ENCODE measurements around the gene GMFB.
A peak's percentile ranks its signal among the peaks of the same experiment; 100 is the strongest.

The GMFB gene

DNA sequence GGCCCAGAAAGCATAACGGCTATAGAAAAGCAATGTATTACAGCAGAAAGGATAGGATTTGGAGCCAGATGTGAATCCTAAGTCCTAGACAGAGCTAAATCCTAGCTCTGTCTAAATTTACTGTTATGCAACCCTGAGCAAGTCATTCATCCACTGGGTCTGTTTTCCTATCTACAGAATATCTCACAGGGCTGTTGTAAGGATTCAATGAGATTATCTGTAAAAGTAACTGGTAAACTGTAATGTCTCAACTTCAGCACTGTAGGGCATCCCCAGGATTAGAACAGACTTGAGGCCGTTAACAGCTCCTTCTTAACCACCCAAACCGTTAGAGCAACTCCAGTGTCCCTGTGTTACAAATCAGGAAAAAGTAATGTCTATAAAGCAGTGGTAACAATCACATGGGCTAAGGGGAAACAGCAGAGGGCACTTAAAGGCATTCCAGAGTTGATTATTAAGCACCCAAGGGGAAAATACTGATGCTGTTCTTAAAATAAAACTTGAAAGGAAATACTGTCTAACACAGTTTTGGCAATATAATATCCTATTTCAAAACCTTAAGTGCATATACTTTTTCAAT, 10.1 kb downstream of the GMFB start:
- no peak overlapping the region; the same call in 1 of the 2 replicates for H3K27ac ChIP-seq (ENCODE audit: low read depth, low read length)
- H3K27me3 ChIP-seq (ENCODE audit: control insufficient read depth, insufficient read depth, low read length): no peaks in the 10 kb centered on the region
- H3K4me3 ChIP-seq (ENCODE audit: low read depth, low read length): no peak overlapping the region
- no peaks in the 10 kb centered on the region for H3K9me3 ChIP-seq (ENCODE audit: control insufficient read depth, insufficient read depth, low read depth, low read length)
- H3K36me3 ChIP-seq (ENCODE audit: control insufficient read depth, insufficient read depth, low read length): peaks cover 70% of the 10 kb centered on the region
- no peaks in the 10 kb centered on the region; the same call in 1 of the 2 replicates for H3K4me1 ChIP-seq (ENCODE audit: control insufficient read depth, insufficient read depth, low read length)
- peak overlapping the region; percentile 15 for H3K9ac ChIP-seq (ENCODE audit: low read length)

DNA sequence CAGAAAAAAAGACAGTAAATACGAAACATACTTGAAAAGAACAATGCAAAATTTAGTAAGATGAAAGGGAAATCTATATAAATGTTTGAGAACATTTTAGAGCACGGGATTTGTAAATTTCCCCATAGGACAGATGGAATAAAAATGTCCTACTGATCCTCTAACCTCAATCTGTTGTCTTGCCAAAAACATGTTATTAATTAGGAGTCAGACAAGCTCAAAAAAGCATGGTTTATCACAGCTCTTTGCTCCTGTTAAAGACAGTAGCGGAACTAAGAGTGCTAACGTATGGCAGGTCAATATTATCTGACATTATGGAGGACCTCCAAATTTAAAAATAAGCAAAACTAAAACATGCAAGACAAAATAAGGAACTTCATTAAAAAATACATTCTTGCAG, 12.9 kb downstream of the GMFB start:
- no peak overlapping the region for H3K4me3 ChIP-seq (ENCODE audit: low read depth, low read length)
- no peaks in the 10 kb centered on the region for H3K27me3 ChIP-seq (ENCODE audit: control insufficient read depth, insufficient read depth, low read length)
- no peak overlapping the region for H3K27ac ChIP-seq (ENCODE audit: low read depth, low read length)
- no peak overlapping the region for H3K9ac ChIP-seq (ENCODE audit: low read length)
- peaks cover 49% of the 10 kb centered on the region for H3K36me3 ChIP-seq (ENCODE audit: control insufficient read depth, insufficient read depth, low read length)
- peaks cover 18% of the 10 kb centered on the region for H3K4me1 ChIP-seq (ENCODE audit: control insufficient read depth, insufficient read depth, low read length)
- H3K9me3 ChIP-seq (ENCODE audit: control insufficient read depth, insufficient read depth, low read depth, low read length): no peaks in the 10 kb centered on the region

DNA sequence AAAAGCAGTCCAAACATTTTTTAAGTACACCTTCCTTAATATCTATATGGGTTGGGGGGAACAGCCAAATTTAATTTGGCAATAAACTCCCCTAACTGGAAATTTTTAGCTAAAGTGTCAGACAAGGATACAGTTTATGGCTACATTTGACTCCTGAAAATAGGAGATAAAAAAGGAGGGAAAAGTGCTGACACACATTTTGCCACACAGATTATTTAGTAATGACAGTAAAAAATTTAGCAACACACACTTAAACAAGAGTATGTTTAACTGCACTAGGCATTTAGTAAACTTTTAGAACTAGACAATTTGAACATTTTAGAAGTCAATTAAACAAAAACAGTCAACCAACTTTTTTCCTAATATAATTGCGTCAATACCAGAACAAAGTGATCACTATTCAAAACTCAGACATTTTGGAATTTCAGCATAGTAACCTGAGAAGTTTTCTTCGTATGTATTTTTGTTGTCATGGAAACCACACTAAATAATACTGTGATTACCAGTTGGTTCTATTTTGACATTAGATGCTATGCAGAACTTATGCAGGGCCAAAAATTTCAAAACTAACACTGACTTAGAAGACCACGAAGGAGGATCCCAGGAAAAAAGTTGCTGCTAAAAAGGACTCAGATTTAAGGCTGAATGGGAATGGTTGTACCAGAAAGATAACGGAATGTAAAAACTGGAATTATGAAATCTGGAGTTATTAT, 13.4 kb downstream of the GMFB start:
- no peak overlapping the region for H3K27ac ChIP-seq (ENCODE audit: low read depth, low read length)
- H3K27me3 ChIP-seq (ENCODE audit: control insufficient read depth, insufficient read depth, low read length): no peaks in the 10 kb centered on the region
- H3K9ac ChIP-seq (ENCODE audit: low read length): no peak overlapping the region
- H3K9me3 ChIP-seq (ENCODE audit: control insufficient read depth, insufficient read depth, low read depth, low read length): no peaks in the 10 kb centered on the region
- no peak overlapping the region for H3K4me3 ChIP-seq (ENCODE audit: low read depth, low read length)
- peaks cover 18% of the 10 kb centered on the region for H3K4me1 ChIP-seq (ENCODE audit: control insufficient read depth, insufficient read depth, low read length)
- peaks cover 48% of the 10 kb centered on the region for H3K36me3 ChIP-seq (ENCODE audit: control insufficient read depth, insufficient read depth, low read length)

DNA sequence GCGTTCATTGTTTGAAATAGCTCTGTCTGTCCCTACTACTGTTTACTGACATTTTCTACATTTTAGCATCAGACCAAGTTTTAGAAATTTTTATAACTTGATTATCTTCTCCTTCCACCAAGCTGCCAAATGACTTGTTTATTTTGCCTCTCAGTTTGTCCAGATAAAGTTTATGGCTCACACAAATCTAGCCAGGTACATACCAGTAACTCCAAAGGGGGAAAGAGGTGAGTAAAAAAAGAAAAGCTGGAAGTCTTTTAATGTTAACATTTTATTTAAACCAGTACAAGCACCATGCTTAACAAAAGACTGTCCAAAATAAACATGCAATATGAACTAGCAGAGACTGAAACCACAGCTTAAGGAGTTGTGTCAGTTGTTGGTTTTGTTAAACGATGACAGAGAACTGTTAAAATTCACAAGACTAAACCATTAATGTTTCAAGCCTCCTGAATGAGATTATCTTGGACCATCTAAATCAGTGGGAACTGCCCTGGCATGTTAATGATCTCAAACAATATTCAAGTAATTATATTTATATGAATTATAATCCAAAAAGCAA, 14.5 kb downstream of the GMFB start:
- Histone ChIP-seq H3K9ac (ENCODE audit: low read length) (no peak overlapping the region), H3K27ac (ENCODE audit: low read depth, low read length) (no peak overlapping the region), H3K36me3 (ENCODE audit: control insufficient read depth, insufficient read depth, low read length) (peaks cover 40% of the 10 kb centered on the region), H3K27me3 (ENCODE audit: control insufficient read depth, insufficient read depth, low read length) (no peaks in the 10 kb centered on the region), H3K4me1 (ENCODE audit: control insufficient read depth, insufficient read depth, low read length) (peaks cover 18% of the 10 kb centered on the region), H3K4me3 (ENCODE audit: low read depth, low read length) (no peak overlapping the region), H3K9me3 (ENCODE audit: control insufficient read depth, insufficient read depth, low read depth, low read length) (no peaks in the 10 kb centered on the region)

DNA sequence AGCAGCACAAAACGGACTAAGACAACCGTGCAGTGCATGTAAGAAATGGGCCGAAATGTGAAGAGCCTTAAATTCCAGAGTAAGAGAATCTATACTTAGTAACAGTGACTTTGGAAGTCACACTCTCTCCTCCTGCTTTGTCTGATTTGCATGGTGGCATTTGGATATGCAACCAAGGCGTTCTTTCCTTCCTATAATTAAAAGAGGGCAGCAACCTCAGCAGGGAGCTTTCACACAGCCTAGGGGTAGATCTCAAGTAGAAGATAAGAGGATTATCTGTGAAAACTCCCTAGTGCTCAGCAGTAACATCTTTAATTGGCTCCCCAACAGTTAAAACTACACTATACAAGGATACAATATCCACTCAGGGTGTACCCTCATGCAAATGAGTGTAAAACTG, 16.5 kb downstream of the GMFB start:
- Histone ChIP-seq H3K9me3 (ENCODE audit: control insufficient read depth, insufficient read depth, low read depth, low read length) (peaks cover 11% of the 10 kb centered on the region), H3K4me1 (ENCODE audit: control insufficient read depth, insufficient read depth, low read length) (peaks cover 18% of the 10 kb centered on the region), H3K36me3 (ENCODE audit: control insufficient read depth, insufficient read depth, low read length) (peaks cover 23% of the 10 kb centered on the region; the same call in 1 of the 2 replicates), H3K27ac (ENCODE audit: low read depth, low read length) (no peak overlapping the region), H3K9ac (ENCODE audit: low read length) (no peak overlapping the region), H3K27me3 (ENCODE audit: control insufficient read depth, insufficient read depth, low read length) (no peaks in the 10 kb centered on the region), H3K4me3 (ENCODE audit: low read depth, low read length) (no peak overlapping the region)

DNA sequence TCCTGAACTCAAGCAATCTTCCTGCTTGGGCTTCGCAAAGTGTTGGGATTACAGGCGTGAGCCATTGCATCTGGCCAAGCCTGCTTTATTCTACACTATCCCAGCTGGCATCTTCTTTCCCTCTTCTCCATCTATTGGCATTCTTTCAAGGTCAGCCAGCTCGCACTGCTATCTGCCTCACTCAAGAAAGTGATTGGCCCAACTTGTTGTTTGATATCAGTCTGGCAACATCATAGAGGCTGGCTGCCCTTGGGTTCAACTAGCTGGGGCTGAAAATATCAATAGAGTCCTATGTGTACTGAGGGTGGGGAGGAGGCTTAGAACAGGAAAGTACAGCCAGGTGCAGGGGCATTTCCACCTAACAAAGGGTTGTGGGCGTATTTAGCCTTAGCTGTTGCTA, 17.1 kb downstream of the GMFB start:
- Histone ChIP-seq H3K4me3 (ENCODE audit: low read depth, low read length) (no peak overlapping the region), H3K36me3 (ENCODE audit: control insufficient read depth, insufficient read depth, low read length) (peaks cover 18% of the 10 kb centered on the region; the same call in 1 of the 2 replicates), H3K9ac (ENCODE audit: low read length) (no peak overlapping the region), H3K9me3 (ENCODE audit: control insufficient read depth, insufficient read depth, low read depth, low read length) (peaks cover 17% of the 10 kb centered on the region), H3K27me3 (ENCODE audit: control insufficient read depth, insufficient read depth, low read length) (no peaks in the 10 kb centered on the region), H3K27ac (ENCODE audit: low read depth, low read length) (no peak overlapping the region), H3K4me1 (ENCODE audit: control insufficient read depth, insufficient read depth, low read length) (peaks cover 18% of the 10 kb centered on the region)

DNA sequence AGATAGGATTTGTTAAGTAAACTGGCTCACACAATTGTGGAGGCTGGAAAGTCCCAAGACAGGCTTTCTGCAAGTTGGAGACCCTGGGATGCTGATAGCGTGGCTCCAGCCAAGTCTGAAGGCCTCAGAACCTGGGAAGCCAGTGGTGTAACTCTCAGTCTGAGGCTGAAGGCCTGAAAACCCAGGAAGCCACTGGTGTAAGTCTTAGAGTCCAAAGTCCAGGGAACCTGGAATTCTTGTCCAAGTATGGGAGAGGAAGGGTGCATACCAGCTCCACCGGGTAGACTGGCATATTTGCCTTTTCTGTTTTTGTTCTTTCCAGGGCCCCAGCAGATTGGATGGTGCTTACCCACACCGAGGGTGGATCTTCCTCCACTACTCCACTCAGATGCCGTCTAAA, 18.1 kb downstream of the GMFB start:
- Histone ChIP-seq H3K27ac (ENCODE audit: low read depth, low read length) (no peak overlapping the region), H3K27me3 (ENCODE audit: control insufficient read depth, insufficient read depth, low read length) (no peaks in the 10 kb centered on the region), H3K9me3 (ENCODE audit: control insufficient read depth, insufficient read depth, low read depth, low read length) (peaks cover 17% of the 10 kb centered on the region), H3K4me1 (ENCODE audit: control insufficient read depth, insufficient read depth, low read length) (peaks cover 18% of the 10 kb centered on the region), H3K4me3 (ENCODE audit: low read depth, low read length) (no peak overlapping the region), H3K9ac (ENCODE audit: low read length) (no peak overlapping the region), H3K36me3 (ENCODE audit: control insufficient read depth, insufficient read depth, low read length) (peaks cover 13% of the 10 kb centered on the region; the same call in 1 of the 2 replicates)

DNA sequence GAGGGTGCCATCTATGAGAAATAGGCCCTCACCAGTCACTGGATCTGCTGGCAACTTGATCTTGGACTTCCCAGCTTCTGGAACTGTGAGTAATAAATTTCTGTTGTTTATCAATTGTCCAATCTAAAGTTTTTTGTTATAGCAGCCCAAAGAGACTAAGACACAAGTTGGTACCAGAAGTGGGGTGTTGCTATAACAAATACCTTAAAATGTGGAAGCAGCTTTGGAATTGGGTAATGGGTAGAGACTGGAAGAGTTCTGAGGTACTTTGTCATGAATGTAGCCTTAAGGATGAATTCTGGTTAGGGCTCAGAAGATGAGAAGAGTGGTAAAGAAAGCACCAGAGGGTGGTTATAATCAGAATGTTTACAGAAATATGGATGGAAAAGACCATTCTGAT, 21.5 kb downstream of the GMFB start:
- Histone ChIP-seq H3K4me3 (ENCODE audit: low read depth, low read length) (no peak overlapping the region), H3K9ac (ENCODE audit: low read length) (no peak overlapping the region), H3K9me3 (ENCODE audit: control insufficient read depth, insufficient read depth, low read depth, low read length) (peaks cover 17% of the 10 kb centered on the region), H3K27me3 (ENCODE audit: control insufficient read depth, insufficient read depth, low read length) (no peaks in the 10 kb centered on the region), H3K36me3 (ENCODE audit: control insufficient read depth, insufficient read depth, low read length) (0 out of 2 replicates have a peak, but pooled peaks cover 4% of the 10 kb centered on the region), H3K4me1 (ENCODE audit: control insufficient read depth, insufficient read depth, low read length) (peaks cover 8% of the 10 kb centered on the region), H3K27ac (ENCODE audit: low read depth, low read length) (no peak overlapping the region)

DNA sequence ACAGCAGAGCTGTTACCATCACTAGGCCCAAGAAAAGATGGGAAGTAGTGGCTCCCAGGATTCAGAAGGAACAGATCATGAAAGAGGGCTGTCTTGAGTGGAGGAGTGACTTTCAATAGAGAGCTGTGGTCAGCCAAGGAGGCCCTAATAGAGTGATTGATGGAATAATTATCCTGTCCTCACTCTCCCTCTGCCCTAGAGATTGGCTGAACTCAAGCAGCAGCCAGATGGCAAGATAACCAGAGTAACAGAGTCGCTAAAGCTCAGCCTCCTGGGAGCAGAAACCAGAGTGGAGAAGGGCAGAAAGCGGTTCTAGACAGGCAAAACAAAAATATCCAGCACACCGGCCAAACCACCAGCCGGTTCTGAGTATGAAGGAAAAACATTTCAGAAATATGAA, 23.1 kb downstream of the GMFB start:
- peaks cover 17% of the 10 kb centered on the region for H3K9me3 ChIP-seq (ENCODE audit: control insufficient read depth, insufficient read depth, low read depth, low read length)
- H3K4me3 ChIP-seq (ENCODE audit: low read depth, low read length): no peak overlapping the region
- H3K4me1 ChIP-seq (ENCODE audit: control insufficient read depth, insufficient read depth, low read length): no peaks in the 10 kb centered on the region

DNA sequence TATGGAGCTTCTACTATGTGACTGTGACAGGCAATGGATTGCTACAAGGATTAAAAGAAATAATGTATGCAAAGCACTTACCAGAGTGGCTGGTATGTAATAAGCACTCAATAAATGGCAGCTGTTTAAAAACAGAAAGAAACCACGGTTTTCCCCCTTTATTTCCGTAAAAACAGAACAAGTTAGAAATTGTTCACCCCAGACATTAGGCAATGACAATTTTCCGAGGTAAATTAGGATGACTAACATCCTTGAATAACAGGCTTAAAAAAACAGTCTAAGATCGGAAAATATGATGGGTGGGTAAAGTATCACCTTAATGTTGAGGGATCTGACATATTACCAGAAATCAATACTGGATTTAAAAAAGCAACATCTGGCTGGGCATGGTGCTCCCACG, 26.7 kb downstream of the GMFB start:
- no peaks in the 10 kb centered on the region for H3K27me3 ChIP-seq (ENCODE audit: control insufficient read depth, insufficient read depth, low read length)
- H3K9ac ChIP-seq (ENCODE audit: low read length): no peak overlapping the region
- H3K4me3 ChIP-seq (ENCODE audit: low read depth, low read length): no peak overlapping the region
- no peaks in the 10 kb centered on the region for H3K36me3 ChIP-seq (ENCODE audit: control insufficient read depth, insufficient read depth, low read length)
- peaks cover 18% of the 10 kb centered on the region for H3K9me3 ChIP-seq (ENCODE audit: control insufficient read depth, insufficient read depth, low read depth, low read length)
- no peaks in the 10 kb centered on the region for H3K4me1 ChIP-seq (ENCODE audit: control insufficient read depth, insufficient read depth, low read length)
- no peak overlapping the region for H3K27ac ChIP-seq (ENCODE audit: low read depth, low read length)

More for the DNA sequence above, 23.1 kb downstream of the GMFB start:
- H3K27ac ChIP-seq (ENCODE audit: low read depth, low read length): no peak overlapping the region
- H3K36me3 ChIP-seq (ENCODE audit: control insufficient read depth, insufficient read depth, low read length): 0 out of 2 replicates have a peak, but pooled peaks cover 3% of the 10 kb centered on the region
- H3K27me3 ChIP-seq (ENCODE audit: control insufficient read depth, insufficient read depth, low read length): no peaks in the 10 kb centered on the region
- H3K9ac ChIP-seq (ENCODE audit: low read length): no peak overlapping the region

DNA sequence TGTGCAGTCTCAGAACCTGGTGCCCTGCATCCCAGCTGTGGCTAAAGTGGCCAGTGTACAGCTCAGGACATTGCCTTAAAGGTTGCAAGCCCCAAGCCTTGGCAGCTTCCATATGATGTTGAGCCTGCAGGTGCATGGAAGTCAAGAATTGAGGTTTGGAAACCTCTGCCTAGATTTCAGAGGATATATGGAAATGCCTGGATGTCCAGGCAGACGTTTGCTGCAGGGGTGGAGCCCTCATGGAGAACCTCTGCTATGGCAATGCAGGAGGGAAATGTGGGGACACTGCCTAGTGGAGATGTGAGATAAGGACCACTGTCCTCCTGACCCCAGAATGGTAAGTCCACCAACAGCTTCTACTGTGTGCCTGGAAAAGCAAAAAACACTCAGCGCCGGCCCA, 29.7 kb downstream of the GMFB start:
- Histone ChIP-seq H3K9ac (ENCODE audit: low read length) (no peak overlapping the region), H3K36me3 (ENCODE audit: control insufficient read depth, insufficient read depth, low read length) (no peaks in the 10 kb centered on the region), H3K27me3 (ENCODE audit: control insufficient read depth, insufficient read depth, low read length) (no peaks in the 10 kb centered on the region), H3K9me3 (ENCODE audit: control insufficient read depth, insufficient read depth, low read depth, low read length) (peaks cover 15% of the 10 kb centered on the region), H3K27ac (ENCODE audit: low read depth, low read length) (no peak overlapping the region), H3K4me1 (ENCODE audit: control insufficient read depth, insufficient read depth, low read length) (no peaks in the 10 kb centered on the region), H3K4me3 (ENCODE audit: low read depth, low read length) (no peak overlapping the region)

Data from HUES6 (cell line).